Measurements from ENCODE around the gene CNTN1. TPM values are rescaled to one million over a fixed set of nuclear protein-coding genes. Genes with fewer than 3 reads are reported as not detected.

Gene CNTN1
- total RNA-seq, 2 experiments from 2014 or later = not detected

GRCh38 chr12:41013881-41014642 is 321.8 kb downstream of the CNTN1 start:
- H3K4me1 Mint-ChIP-seq (ENCODE audit: low read depth) = no peaks in the 10 kb centered on the region
- peaks cover 1% of the 10 kb centered on the region for H3K27me3 Mint-ChIP-seq
- ChIA-PET POLR2A (no interaction called here), CTCF (interaction anchor here (0.7 kb wide), 1 partner anchor 35 kb away, joined by 3 read pairs; no protein-coding TSS in a partner anchor)
- intact Hi-C loops (cut with micrococcal nuclease) = no loop called here
- H3K36me3 Mint-ChIP-seq = no peaks in the 10 kb centered on the region
- H3K27ac Mint-ChIP-seq = no peak overlapping the region
- peaks cover 15% of the 10 kb centered on the region for H3K9me3 Mint-ChIP-seq
- no peak for DNase-seq
- no peak overlapping the region for H3K4me3 Mint-ChIP-seq

GRCh38 chr12:41014643-41015020 is 322.4 kb downstream of the CNTN1 start:
- H3K9me3 Mint-ChIP-seq = peaks cover 15% of the 10 kb centered on the region
- H3K36me3 Mint-ChIP-seq = no peaks in the 10 kb centered on the region
- H3K4me3 Mint-ChIP-seq = no peak overlapping the region
- no peak overlapping the region for H3K27ac Mint-ChIP-seq
- ChIA-PET CTCF (no interaction called here), POLR2A (no interaction called here)
- DNase-seq = no peak
- no peaks in the 10 kb centered on the region for H3K4me1 Mint-ChIP-seq (ENCODE audit: low read depth)
- intact Hi-C loops (cut with micrococcal nuclease) = no loop called here
- H3K27me3 Mint-ChIP-seq = peaks cover 1% of the 10 kb centered on the region

- intact Hi-C loops (cut with micrococcal nuclease) = no loop called here
These were observed 325.8 kb downstream of the CNTN1 start for GRCh38 chr12:41018010-41018409.

GRCh38 chr12:41019461-41019860 is 327.2 kb downstream of the CNTN1 start:
- H3K27ac Mint-ChIP-seq = no peak overlapping the region

More at GRCh38 chr12:41018010-41018409, 325.8 kb downstream of the CNTN1 start:
- ChIA-PET CTCF (no interaction called here), POLR2A (no interaction called here)
- Mint-ChIP-seq H3K27me3 (no peaks in the 10 kb centered on the region), H3K36me3 (no peaks in the 10 kb centered on the region), H3K4me3 (no peak overlapping the region), H3K27ac (no peak overlapping the region), H3K9me3 (no peaks in the 10 kb centered on the region), H3K4me1 (ENCODE audit: low read depth) (no peaks in the 10 kb centered on the region)
- no peak for DNase-seq

GRCh38 chr12:41023836-41024235 is 331.6 kb downstream of the CNTN1 start:
- CTCF ChIA-PET = no interaction called here
- intact Hi-C loops (cut with micrococcal nuclease) = no loop called here
- H3K36me3 Mint-ChIP-seq = no peaks in the 10 kb centered on the region
- no peak overlapping the region for H3K4me3 Mint-ChIP-seq
- no peaks in the 10 kb centered on the region for H3K9me3 Mint-ChIP-seq
- no peaks in the 10 kb centered on the region for H3K4me1 Mint-ChIP-seq (ENCODE audit: low read depth)
- DNase-seq = no peak
- H3K27ac Mint-ChIP-seq = no peak overlapping the region
- H3K27me3 Mint-ChIP-seq = no peaks in the 10 kb centered on the region
- POLR2A ChIA-PET = no interaction called here

More at GRCh38 chr12:41019461-41019860, 327.2 kb downstream of the CNTN1 start:
- no peak for DNase-seq
- no peaks in the 10 kb centered on the region for H3K36me3 Mint-ChIP-seq
- CTCF ChIA-PET = interaction anchor here (0.6 kb wide), 1 partner anchor 596 kb away, joined by 3 read pairs; no protein-coding TSS in a partner anchor
- intact Hi-C loops (cut with micrococcal nuclease) = no loop called here
- no peaks in the 10 kb centered on the region for H3K9me3 Mint-ChIP-seq
- no peaks in the 10 kb centered on the region for H3K27me3 Mint-ChIP-seq
- no peaks in the 10 kb centered on the region for H3K4me1 Mint-ChIP-seq (ENCODE audit: low read depth)
- no peak overlapping the region for H3K4me3 Mint-ChIP-seq
- POLR2A ChIA-PET = no interaction called here

GRCh38 chr12:41026151-41026550 is 333.9 kb downstream of the CNTN1 start:
- Mint-ChIP-seq H3K4me1 (ENCODE audit: low read depth) (no peaks in the 10 kb centered on the region), H3K36me3 (no peaks in the 10 kb centered on the region), H3K4me3 (no peak overlapping the region), H3K27me3 (no peaks in the 10 kb centered on the region), H3K27ac (no peak overlapping the region), H3K9me3 (no peaks in the 10 kb centered on the region)
- no peak for DNase-seq
- intact Hi-C loops (cut with micrococcal nuclease) = no loop called here
- CTCF ChIA-PET = no interaction called here
- POLR2A ChIA-PET = no interaction called here

- POLR2A ChIA-PET = no interaction called here
- no peak for DNase-seq
- Mint-ChIP-seq H3K9me3 (peaks cover 2% of the 10 kb centered on the region), H3K27ac (no peak overlapping the region), H3K27me3 (no peaks in the 10 kb centered on the region), H3K36me3 (no peaks in the 10 kb centered on the region), H3K4me1 (ENCODE audit: low read depth) (no peaks in the 10 kb centered on the region), H3K4me3 (no peak overlapping the region)
- intact Hi-C loops (cut with micrococcal nuclease) = no loop called here
- CTCF ChIA-PET = no interaction called here
These were observed 340.1 kb downstream of the CNTN1 start for GRCh38 chr12:41032386-41032785.

- Mint-ChIP-seq H3K27ac (no peak overlapping the region), H3K36me3 (no peaks in the 10 kb centered on the region), H3K4me3 (no peak overlapping the region), H3K4me1 (ENCODE audit: low read depth) (no peaks in the 10 kb centered on the region), H3K9me3 (peaks cover 2% of the 10 kb centered on the region), H3K27me3 (no peaks in the 10 kb centered on the region)
- ChIA-PET POLR2A (no interaction called here), CTCF (no interaction called here)
- no peak for DNase-seq
- intact Hi-C loops (cut with micrococcal nuclease) = no loop called here
These were observed 342.4 kb downstream of the CNTN1 start for GRCh38 chr12:41034686-41035085.

- Mint-ChIP-seq H3K27me3 (no peaks in the 10 kb centered on the region), H3K4me1 (ENCODE audit: low read depth) (no peaks in the 10 kb centered on the region), H3K36me3 (no peaks in the 10 kb centered on the region), H3K9me3 (peaks cover 3% of the 10 kb centered on the region), H3K4me3 (no peak overlapping the region), H3K27ac (no peak overlapping the region)
- intact Hi-C loops (cut with micrococcal nuclease) = no loop called here
- POLR2A ChIA-PET = no interaction called here
- no peak for DNase-seq
- CTCF ChIA-PET = no interaction called here
These were observed 347.2 kb downstream of the CNTN1 start for GRCh38 chr12:41039461-41039860.

- ChIA-PET POLR2A (no interaction called here), CTCF (no interaction called here)
- no peak for DNase-seq
- intact Hi-C loops (cut with micrococcal nuclease) = no loop called here
- no peaks in the 10 kb centered on the region for H3K27me3 Mint-ChIP-seq
- H3K4me3 Mint-ChIP-seq = no peak overlapping the region
- peaks cover 3% of the 10 kb centered on the region for H3K9me3 Mint-ChIP-seq
- no peaks in the 10 kb centered on the region for H3K36me3 Mint-ChIP-seq
- H3K27ac Mint-ChIP-seq = no peak overlapping the region
- H3K4me1 Mint-ChIP-seq (ENCODE audit: low read depth) = no peaks in the 10 kb centered on the region
These were observed 353.3 kb downstream of the CNTN1 start for GRCh38 chr12:41045509-41045908.

- Mint-ChIP-seq H3K27ac (no peak overlapping the region), H3K4me1 (ENCODE audit: low read depth) (no peaks in the 10 kb centered on the region), H3K4me3 (no peak overlapping the region), H3K9me3 (no peaks in the 10 kb centered on the region), H3K27me3 (no peaks in the 10 kb centered on the region), H3K36me3 (no peaks in the 10 kb centered on the region)
- no peak for DNase-seq
- intact Hi-C loops (cut with micrococcal nuclease) = no loop called here
- ChIA-PET POLR2A (no interaction called here), CTCF (interaction anchor here (0.5 kb wide), 1 partner anchor 35 kb away, joined by 3 read pairs; no protein-coding TSS in a partner anchor)
These were observed 356.8 kb downstream of the CNTN1 start for GRCh38 chr12:41049033-41049432.

- Mint-ChIP-seq H3K27ac (no peak overlapping the region), H3K9me3 (no peaks in the 10 kb centered on the region), H3K4me1 (ENCODE audit: low read depth) (no peaks in the 10 kb centered on the region), H3K4me3 (no peak overlapping the region), H3K27me3 (no peaks in the 10 kb centered on the region), H3K36me3 (no peaks in the 10 kb centered on the region)
- intact Hi-C loops (cut with micrococcal nuclease) = no loop called here
- no peak for DNase-seq
- ChIA-PET CTCF (no interaction called here), POLR2A (no interaction called here)
These were observed 359.7 kb downstream of the CNTN1 start for GRCh38 chr12:41051954-41052353.

- CTCF ChIA-PET = no interaction called here
- Mint-ChIP-seq H3K27me3 (no peaks in the 10 kb centered on the region), H3K4me3 (no peak overlapping the region), H3K9me3 (no peaks in the 10 kb centered on the region), H3K4me1 (ENCODE audit: low read depth) (no peaks in the 10 kb centered on the region), H3K27ac (no peak overlapping the region), H3K36me3 (no peaks in the 10 kb centered on the region)
- intact Hi-C loops (cut with micrococcal nuclease) = no loop called here
- POLR2A ChIA-PET = no interaction called here
- no peak for DNase-seq
These were observed 360.2 kb downstream of the CNTN1 start for GRCh38 chr12:41052441-41052840.

Measured in activated CD4-positive, alpha-beta memory T cell treated with anti-CD3 and anti-CD28 coated beads for 36 hours (primary cell).